NCI-H2107 treated with DMSO at 0.1 percent for 48 hours (cell line): ENCODE data around the gene PRSS27.

Experiments used
- DNase-seq: peaks from one replicate; lab custom pipeline; 2025; ENCODE audit not compliant: unreplicated experiment; lab: John Stamatoyannopoulos, UW

The PRSS27 gene

DNA sequence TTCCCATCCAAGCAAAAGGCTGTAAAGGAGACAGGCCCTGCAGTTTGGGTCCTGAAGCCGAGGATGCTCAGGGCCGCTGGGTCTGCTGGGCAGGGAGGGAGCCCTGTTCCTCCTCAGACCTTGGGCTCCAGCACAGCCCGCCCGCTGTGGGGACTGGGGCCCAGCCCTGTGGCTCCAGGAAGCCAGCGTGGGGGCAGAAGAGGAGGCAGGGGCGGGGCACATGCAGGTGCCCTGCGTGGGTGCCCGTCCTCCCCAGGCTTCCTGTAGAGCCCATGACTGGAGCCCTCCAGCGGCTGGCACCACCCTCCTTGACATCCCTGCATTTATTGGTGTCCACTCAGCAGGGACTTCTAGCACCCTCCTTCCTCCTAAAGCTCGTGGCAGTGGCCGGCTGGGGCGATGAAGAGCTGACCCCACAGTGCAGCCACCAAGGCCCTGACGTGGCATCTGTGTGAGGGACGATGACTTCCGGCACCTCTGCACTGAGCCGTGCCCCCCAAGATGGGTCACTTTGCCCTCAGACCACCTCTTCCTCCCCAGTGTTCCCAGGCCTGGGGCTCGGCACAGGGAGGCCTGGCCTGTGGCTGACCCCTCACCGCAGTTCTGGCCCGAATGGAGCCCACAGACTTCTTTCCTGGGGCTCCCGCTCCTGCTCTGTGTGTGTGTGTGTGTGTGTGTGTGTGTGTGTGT lies 9.9 kb downstream of the PRSS27 start:
- no peak for DNase-seq

DNA sequence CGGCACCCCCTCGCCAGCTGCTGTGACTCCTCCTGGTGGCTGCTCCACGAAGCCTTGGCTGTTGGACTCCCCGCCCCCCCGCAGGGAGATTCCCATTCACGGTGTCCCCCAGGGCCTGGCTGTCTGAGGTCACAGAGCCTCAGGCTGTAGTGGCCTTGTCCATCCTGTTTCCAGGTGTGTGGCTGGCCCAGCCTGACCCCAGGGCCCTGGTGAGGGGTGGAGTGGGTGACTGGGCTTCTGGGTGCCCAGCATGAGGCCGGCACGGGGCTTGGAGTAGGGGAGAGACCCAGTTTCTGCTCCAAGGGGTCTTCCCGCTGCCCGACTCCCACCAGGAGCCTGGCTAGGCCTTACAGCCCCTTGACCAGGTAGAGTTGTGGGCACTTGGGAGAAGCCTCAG lies 10.4 kb downstream of the PRSS27 start:
- no peak for DNase-seq

DNA sequence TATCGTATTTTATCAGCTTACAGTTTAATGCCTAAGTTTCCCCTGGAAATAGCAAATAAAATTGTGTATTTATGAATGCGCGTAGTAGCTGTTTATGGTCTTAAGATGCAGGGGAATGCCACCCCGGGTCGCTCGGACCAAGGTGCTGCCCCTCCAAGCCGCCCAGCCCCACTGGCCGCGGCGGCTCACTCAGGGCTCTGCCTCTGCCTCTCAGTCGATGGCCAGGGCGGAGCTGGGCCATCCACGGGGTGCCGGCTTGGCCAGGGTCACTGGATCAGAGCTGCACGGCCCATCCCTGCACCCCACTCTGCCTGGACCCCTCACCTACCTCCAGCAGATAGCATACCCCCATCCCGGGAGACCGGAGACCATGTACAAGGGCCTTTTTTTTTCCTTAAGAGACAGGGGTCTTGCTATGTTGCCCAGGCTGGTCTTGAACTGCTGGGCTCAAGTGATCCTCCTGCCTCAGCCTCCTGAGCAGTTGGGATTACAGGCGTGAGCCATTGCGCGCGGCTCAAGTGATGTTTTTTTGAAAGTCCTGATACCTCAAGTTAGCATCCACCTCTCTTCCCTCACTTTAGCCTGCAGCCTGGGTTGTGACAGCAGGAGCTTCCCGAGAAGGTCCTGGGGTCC lies 11.0 kb downstream of the PRSS27 start:
- DNase-seq, result no peak

DNA sequence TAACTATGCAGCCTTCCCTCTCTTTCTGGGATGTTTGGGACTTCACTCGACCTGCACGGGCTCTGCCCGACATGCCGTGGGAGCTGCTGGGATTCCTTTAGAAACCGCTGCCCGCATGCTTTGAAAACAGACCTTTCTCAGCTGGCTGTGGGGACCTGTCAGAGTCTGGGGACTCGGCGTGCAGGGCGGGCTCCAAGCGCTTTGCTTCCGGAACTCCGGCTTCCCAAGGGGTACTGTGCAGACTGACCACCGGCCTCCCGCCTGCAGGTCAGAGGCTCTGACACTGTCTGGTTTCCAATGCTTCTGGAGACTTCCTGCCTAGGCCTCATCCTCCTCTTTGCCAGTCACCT lies 11.8 kb downstream of the PRSS27 start:
- DNase-seq, result no peak

DNA sequence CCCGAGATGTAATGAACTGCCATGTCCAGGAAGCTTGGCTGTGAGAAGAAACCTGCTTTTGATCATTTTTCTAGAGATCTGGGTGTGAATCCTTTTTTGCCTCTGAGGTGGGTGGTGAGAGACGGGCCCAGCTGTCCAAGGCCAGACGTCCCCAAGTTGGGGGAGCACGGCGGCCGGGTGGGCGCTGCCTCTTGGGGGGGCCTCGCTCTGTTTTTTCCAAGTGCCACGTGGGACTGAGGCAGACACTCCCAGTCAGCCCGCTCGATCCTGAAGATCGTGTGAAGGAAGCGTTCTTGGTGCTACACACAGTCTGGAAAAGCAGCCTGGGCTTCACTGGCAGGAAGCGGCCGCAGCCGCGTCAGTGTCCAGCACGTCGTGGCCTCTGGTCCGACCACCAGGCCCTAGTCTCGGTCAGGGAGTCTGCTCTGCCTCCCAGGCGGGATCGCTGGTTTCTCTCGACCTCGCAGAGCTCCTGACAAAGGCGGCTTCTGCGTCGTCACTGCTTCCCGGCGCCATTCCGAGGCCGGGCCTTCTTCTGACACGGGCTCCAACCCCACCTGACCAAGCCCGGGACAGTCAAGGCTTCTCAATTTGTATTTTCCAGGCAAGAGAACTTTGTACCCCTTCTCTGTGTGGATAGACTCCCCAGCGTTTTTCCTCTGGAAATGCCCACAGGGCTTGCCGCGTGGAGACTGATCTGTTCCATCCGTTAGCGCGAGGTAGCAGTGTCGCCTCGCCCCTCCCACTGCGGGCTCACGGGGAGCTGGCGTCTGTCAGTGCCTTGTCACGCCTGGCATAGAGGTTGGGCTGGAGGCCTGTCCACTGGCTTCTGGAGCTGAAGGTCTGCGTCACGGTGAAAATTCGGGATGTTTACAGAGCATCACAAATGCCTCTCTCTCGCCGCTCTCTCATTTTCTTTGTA lies 12.4 kb downstream of the PRSS27 start:
- DNase-seq, result no peak

DNA sequence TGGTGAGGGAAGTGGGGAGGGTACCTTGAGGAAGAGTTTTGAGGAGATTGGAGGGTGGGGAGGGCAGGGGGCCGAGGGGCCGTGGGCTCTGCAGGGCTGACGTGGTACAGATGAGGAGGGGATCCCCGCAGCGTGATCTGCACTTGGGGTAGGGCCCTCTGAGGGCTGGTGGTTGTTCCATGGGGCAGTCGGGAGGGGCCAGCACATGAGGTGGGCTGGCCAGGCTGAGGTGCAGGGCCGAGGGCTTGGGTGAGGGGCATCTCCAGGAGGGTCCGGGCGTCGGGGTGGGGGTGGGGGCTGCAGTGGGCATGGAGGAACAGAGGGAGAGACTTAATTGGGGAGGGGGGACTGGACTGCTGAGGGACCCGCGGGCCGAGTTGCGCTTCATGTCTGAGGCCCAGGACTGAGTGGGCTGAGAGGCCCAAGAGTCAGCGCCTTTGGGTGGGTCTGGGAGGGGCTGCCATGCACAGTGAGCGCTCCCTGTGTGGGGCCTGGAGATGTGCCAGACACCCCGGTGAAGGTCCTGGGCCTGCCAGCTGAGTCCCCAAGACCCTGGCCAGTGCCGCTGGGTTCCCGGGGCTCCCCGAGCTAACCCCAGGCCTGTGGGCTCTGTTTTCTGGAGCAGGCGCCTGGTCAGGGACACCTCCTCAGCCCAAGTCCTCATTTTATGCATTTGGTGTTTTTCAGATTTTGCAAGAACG lies 13.3 kb downstream of the PRSS27 start:
- DNase-seq, result no peak

DNA sequence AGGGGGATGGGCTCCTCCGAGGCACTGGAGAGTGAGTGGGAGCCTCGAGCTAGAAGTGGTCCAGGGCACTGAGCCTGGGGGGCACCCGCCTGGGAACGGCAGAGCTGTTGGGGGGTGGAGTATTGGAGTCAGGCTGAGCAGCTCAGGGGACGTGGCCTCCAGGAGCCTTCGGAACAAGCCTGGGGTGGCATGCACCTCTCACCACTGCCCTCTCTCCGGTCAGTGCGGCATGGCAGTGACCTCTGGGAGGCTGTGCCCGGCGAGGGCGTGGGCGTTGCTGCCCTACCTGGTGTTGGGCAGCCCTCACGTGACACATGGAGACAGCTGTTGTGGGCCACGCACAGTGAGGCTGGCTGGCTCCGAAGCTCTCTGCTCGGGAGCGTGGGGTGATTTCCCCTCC lies 13.9 kb downstream of the PRSS27 start:
- DNase-seq, result no peak

DNA sequence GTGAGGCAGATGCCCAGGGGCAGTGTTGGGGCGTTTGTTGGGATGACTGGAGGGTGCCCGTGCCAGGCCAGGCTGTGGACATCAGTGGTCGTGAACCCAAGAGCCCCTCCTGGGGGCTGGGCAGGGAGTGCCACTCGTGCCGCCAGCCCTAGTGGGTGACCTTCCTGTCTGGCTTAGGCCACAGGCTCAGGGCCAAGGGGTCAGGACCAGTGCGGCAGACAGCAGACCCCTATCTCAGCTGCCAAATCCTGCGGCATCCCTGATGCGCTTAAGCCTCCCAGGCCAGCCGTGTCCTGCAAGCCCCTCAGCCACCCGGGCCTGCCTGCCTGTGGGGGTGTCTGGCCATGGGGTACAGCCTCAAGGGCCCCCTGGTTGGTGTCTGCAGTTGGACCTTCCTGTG lies 14.7 kb downstream of the PRSS27 start:
- no peak for DNase-seq

DNA sequence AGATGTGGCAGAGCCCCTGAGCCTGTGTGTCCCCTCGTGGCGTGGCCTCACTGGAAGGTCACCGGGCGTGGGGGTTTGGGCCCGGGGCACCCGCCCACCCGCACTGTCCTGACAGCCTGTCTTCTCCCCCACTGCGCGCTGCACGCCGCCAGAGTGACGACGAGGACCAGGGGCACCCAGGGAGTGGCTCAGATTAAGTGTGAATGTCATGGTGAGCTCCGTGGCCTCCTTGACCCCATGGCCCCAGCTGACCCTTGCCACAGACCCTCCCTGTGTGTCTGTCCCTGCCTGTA lies 15.1 kb downstream of the PRSS27 start:
- DNase-seq, result no peak

DNA sequence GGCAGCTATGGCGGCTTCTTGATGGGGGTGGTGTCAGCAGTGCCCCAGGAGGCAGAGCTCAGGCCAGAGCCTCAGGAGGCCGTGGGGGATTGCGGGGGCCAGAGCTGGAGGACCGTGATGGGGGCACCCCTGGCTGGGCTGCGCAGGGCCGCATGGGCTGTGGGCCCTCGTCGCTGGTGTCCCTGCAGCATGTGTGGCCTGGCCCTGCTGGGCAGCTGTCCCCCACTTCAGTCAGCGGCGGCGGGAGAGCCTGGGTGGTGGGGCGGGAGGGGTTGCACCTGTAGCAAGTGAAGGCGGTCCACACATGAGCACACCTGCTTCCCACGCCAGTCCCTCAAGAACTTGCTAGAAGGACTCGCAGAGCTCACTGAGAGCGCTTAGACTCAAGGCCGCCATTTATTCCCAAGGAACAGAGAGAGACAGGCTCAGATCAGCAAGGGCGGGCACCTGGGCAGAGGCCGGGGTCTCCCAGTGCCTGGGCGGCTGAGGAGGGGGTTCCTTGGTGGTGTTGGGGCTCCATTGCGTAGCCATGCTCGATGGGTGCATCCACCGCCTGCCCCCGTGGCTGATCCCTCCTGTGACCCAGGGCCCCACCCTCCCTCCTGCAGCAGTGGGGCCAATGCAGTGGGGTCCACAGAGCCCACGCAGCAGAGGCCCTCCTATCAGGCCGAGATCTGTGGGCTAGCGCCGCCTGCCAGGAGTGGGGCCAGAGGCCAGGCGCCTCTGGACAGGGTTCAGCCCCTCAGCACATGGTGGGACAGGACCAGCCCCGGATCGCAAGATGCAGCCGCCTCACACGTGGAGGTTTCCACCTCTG lies 15.7 kb downstream of the PRSS27 start:
- no peak for DNase-seq

DNA sequence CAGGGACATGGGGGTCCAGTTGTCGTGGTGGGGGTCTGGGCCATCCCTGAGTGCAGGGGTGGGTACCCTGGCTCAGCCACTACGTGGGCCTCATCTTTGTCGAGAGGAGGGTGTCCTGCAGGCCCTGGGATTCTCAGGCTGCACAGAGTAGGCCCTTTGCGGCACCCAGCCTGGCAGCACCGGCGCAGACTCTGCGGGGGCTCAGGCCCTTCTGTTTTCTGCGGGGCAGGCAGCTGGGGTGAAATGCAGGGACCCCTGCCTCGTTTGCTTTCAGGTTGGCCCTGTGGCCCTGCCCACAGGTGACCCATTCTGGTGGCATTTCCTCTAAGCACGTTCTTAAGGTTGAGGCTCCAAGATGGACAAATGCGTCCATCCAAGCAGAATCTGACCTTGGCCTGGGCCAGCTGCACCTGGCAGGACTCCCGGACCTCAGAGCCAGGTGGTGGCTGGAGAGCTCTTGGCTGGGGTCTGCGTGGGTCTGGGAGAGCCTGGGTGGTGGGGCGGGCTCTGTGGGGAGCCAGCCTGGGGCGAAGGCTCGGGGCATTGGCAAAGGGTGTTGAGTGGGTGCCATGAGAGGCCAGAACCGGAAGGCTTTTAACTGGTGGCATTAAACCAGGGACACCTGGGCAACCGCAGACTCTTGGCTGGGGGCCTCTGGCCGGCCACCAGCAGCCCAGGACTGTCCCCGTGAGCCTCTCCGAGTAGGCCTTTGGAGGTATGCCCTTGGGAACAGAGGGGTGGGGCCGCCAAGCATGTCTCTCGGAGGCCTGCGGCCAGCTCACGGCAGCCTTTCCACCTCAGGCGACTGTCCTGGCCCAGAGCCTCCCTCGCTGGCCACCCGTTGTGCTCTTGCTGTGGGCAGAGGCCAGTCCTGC lies 16.9 kb downstream of the PRSS27 start:
- DNase-seq, result no peak

DNA sequence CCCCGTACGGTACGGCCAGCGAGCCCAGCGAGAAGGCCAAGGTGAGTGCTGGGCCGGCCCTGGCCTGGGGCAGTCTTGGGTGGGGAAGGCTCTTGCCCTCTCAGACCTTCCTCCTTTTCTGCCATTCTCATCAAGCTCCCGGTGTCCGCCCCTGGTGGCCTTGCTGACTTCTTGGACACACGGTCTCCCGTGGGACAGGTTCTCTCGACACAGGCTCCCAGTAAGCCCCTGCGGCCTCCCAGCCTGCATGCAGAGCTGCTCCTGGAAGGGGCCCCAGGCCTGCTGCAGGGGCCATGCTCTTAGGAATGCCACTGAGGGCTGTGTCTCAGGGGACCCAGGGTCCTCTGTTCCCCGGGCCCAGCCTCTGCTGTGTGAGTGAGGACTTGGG lies 17.6 kb downstream of the PRSS27 start:
- DNase-seq, result no peak

DNA sequence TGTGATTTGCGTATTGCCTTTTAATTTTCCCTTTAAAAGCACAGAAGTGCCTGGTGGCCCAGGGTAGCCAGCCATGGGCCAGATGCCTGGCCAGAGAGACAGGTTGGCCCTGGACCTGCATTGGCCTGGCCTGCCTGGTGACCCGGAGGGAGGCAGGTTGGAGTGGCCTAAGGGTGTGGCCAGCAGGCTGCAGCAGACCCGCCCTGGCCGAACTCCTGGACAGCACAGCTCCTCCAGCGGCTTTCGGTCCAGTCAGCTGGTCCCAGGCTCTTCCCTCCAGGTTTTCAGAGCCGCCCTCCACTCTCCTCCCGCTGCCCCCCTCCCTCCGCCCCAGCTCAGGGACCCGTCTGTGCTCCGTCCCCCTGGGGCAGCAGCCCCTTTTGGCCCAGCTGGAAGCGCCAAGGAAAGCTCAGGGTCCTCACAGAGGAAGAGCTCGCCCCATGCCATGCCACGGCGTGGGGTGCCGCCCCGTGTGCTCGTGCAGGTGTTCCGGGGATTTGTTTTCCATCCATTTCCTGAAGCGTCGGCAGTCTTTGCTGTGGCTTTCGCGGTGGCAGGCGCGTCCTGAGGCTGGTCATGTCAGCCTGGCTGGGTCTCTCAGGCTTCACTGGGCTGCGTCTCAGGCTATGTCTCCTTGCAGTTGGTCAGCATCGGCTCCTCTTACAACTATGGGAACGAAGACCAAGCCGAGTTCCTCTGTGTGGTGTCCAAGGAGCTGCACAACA lies 18.1 kb downstream of the PRSS27 start:
- DNase-seq, result no peak

DNA sequence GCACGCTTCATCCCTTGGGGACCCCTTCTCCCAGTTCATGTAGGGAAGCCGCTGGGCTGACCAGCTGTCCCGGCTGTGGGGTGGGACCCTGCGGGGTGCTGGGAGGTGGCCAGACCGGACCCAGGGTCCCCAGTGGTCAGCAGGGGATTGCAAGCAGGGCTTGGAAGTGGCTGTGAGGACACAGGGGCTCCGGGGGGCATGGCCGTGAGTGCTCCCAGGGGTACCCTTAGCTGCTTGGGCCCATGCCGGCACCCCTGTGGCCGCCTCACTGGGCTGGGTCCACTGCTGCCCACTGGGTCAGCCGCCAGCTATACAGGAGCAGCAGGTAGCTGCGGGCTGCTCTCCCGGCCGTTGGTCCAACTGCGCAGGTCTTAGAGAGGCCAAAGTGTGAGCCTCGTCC lies 18.8 kb downstream of the PRSS27 start:
- no peak for DNase-seq

DNA sequence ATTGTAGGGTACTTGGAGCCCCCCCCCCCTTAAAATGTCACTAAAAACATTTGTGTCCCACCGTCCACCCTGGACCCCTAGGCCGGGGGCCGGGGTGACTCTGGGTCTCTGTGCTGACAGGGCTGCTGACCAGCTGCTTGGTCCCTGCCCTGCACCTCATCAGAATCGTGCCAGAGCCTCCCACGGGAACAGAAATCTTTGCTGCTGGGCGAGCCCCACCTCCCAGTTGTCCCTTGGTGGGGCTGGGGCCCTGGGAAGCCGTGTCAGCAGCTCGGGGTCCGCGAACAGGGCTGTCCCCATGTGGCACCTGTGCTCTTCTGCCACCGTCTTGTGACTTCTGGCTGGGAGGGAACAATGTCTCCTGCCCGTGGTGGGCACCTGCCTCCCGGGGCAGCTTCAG lies 19.2 kb downstream of the PRSS27 start:
- DNase-seq, result no peak

DNA sequence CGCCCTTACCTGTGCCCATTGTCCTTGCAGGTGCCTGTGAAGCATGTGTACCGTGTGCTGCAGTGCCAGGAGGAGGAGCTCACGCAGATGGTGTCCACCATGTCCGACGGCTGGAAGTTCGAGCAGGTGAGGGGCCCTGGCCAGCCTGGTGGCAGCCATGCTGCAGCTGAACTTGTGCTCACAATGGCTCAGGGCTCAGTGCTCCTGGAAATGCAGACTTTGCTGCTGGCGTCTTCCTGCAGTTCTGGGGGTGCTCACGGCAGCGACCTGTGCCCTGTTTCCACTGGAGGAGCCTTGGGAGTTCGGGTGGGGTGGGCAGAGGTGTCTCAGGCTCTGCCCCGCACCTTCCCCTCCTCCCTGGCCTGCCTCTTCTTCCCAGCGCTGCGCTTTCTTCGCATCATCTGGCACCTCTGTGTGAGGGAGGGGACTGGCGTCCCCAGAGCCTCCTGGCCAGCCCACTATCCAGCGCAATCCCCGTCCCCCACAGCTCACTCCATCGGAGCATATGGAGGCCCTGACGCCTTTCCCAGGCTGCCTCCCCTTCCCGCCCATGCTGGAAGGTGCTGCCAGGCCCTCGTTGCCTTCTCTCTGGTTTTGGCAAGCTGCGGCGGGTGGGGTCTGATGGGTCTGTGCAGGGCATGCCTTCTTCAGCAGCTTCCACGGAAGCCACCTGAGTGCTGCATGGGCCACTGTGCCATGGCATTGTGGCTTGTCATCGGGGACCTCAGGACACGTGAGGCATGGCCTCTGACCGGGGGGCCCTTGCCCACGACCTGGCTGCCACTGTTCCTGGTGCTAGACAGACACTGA lies 20.0 kb downstream of the PRSS27 start:
- DNase-seq, result no peak

DNA sequence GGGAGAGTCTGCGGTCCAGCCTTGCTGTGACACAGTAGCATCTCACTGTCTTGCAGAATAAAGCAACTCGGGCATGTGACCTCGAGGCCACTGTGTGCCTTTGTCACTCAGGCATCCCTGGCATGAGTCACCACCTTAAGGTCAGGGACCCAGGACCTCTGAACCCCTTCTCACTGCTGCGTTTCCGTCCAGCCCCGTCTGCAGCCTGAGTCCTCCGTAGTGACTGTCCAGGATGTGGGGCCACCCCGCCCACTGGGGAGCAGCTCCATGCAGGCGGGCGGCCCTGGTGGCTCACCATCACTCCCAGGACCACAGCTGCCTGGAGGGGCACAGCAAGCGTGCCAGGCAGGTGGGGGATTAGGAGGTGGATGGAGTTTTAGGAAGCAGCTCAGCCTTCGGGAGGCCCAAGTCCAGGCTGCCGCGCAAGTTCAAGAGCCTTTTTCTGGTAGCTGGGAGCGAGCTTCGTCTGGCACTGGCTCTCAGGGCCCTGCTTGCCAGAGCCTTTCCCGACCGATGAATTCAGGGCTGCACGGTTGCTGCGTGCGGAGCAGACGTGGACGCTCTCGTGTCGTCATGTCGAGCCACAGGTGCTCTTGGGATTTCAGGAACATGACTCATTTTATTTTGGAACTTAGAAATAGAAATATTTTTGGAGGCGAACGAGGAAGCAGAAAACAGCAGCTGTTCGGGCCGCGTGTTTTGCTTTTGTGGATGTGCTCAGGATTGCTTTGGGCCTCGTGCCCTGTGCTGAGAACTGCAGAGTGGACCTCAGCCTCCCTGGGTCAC lies 20.9 kb downstream of the PRSS27 start:
- no peak for DNase-seq
